GM12878 (cell line): ENCODE measurements around the gene CCDC12. TPM values are rescaled to one million over a fixed set of nuclear protein-coding genes. Genes with fewer than 3 reads are reported as not detected.

Experiments used
- BACH1 ChIP-seq: fragments of 450-650 bp; IDR thresholded peaks from 2 replicates; pipeline ENCODE4 v1.6.1; 2017; ENCODE audit warnings: mild to moderate bottlenecking, borderline replicate concordance
- CBFB ChIP-seq: IDR thresholded peaks from 2 replicates; pipeline ENCODE4 v1.6.1; 2016; ENCODE audit warnings: antibody characterized with exemption, low read depth
- CHD2 ChIP-seq: IDR thresholded peaks from 2 replicates; pipeline ENCODE4 v1.6.1; 2011; ENCODE audit warnings: low read depth, low read length, improper control_type of control experiment, borderline replicate concordance
- EED ChIP-seq: sonication (generic); IDR thresholded peaks from 2 replicates; pipeline ENCODE4 v1.6.1; 2016; ENCODE audit warnings: antibody characterized with exemption, low read depth
- FOXM1 ChIP-seq: IDR thresholded peaks from 2 replicates; pipeline ENCODE4 v1.6.1; 2012; ENCODE audit warnings: low read depth, mild to moderate bottlenecking, inconsistent platforms, low read length, moderate library complexity
- IKZF1 ChIP-seq: fragments of 450-650 bp; conservative IDR thresholded peaks from 2 replicates; pipeline ENCODE4 v1.6.1; 2017; ENCODE audit warnings: antibody characterized with exemption, mild to moderate bottlenecking
- KDM1A ChIP-seq: fragments of 200-600 bp; sonication (generic); IDR thresholded peaks from 2 replicates; pipeline ENCODE4 v1.6.1; 2016; ENCODE audit warnings: borderline replicate concordance
- MXI1 ChIP-seq: fragments of 150-350 bp; IDR thresholded peaks from 2 replicates; pipeline ENCODE4 v1.6.1; 2011; ENCODE audit warnings: low read depth, mild to moderate bottlenecking, inconsistent platforms, low read length, improper control_type of control experiment
- NBN ChIP-seq: fragments of 450-650 bp; IDR thresholded peaks from 2 replicates; pipeline ENCODE4 v1.6.1; 2016
- NFIC ChIP-seq: IDR thresholded peaks from 2 replicates; pipeline ENCODE4 v1.6.1; 2012; ENCODE audit warnings: low read depth, mild to moderate bottlenecking, inconsistent platforms, low read length, moderate library complexity
- PAX8 ChIP-seq: fragments of 450-650 bp; IDR thresholded peaks from 2 replicates; pipeline ENCODE4 v1.6.1; 2017; ENCODE audit warnings: mild to moderate bottlenecking, moderate library complexity
- POLR2AphosphoS2 ChIP-seq: IDR thresholded peaks from 2 replicates; pipeline ENCODE4 v1.6.1; 2011; ENCODE audit warnings: low read depth, mild to moderate bottlenecking, low read length, improper control_type of control experiment, moderate library complexity
- RUNX3 ChIP-seq: IDR thresholded peaks from 2 replicates; pipeline ENCODE4 v1.6.1; 2012; ENCODE audit warnings: low read length, inconsistent platforms
- SIN3A ChIP-seq: IDR thresholded peaks from 2 replicates; pipeline ENCODE4 v1.6.1; 2012; ENCODE audit warnings: low read depth, low read length, improper control_type of control experiment
- SREBF1 ChIP-seq: IDR thresholded peaks from 2 replicates; pipeline ENCODE4 v1.6.1; 2012; ENCODE audit warnings: mild to moderate bottlenecking, low read length
- YY1 ChIP-seq: IDR thresholded peaks from 2 replicates; pipeline ENCODE4 v1.6.1; 2011; ENCODE audit warnings: low read depth, mild to moderate bottlenecking, low read length
- polyA plus RNA-seq, 11 experiments: library from polyadenylated mRNA; depleted of rRNA in 4 of 11; unstranded in 6 of 11; stranded (reverse) in 5 of 11; fragments of >200 nt; fragmentation: Nextera tagmentation in 4 of 11; fragmentation: Illumina TruSeq in 1 of 11; extraction: Ambion mirVana in 4 of 11; extraction: Trizol in 1 of 11; gene quantifications; 1 replicate in 1 of 11; 2 replicates in 10 of 11; pipeline versions ENCODE4 v1.2.1 to v1.2.3, GENCODE V29; 2011 to 2016; ENCODE audit warnings: inconsistent platforms in 2 of 11, missing spikeins in 2 of 11, low read depth in 1 of 11
- total RNA-seq, 4 experiments: library from RNA; depleted of rRNA in 3 of 4; stranded (reverse); fragments of >200 nt in 3 of 4; fragmentation: Illumina TruSeq in 1 of 4; extraction: Trizol in 1 of 4; gene quantifications; 2 replicates each; pipeline versions ENCODE4 v1.2.1 to v1.2.3, GENCODE V29; 2013 to 2021
- TF ChIP-seq, protein P1 (sequence below): fragments of 450-650 bp; formaldehyde crosslinking; IDR thresholded peaks from 2 replicates; pipeline ENCODE4 v1.5.0; 2022; ENCODE audit warnings: mild to moderate bottlenecking, missing genetic modification characterization
- TF ChIP-seq, protein P2 (sequence below): fragments of 450-650 bp; IDR thresholded peaks from 2 replicates; pipeline ENCODE4 v1.6.1; 2017; ENCODE audit warnings: low read depth, mild to moderate bottlenecking, moderate library complexity
- TF ChIP-seq, protein P3 (sequence below): IDR thresholded peaks from 2 replicates; pipeline ENCODE4 v1.6.1; 2012; ENCODE audit warnings: low read depth, low read length, improper control_type of control experiment
- TF ChIP-seq, protein P4 (sequence below): IDR thresholded peaks from 2 replicates; pipeline ENCODE4 v1.6.1; 2012; ENCODE audit warnings: low read depth, low read length, improper control_type of control experiment
- TF ChIP-seq, protein P5 (sequence below): fragments of 150-350 bp; IDR thresholded peaks from 2 replicates; pipeline ENCODE4 v1.6.1; 2016; ENCODE audit warnings: low read depth, low read length

The CCDC12 gene
- total and polyA plus RNA-seq, 10 of the 15 experiments (the other 5 are each of a cell fraction or from before 2014, with no cell fraction given), result 9.2 to 91.4 (median 61.3) TPM

DNA sequence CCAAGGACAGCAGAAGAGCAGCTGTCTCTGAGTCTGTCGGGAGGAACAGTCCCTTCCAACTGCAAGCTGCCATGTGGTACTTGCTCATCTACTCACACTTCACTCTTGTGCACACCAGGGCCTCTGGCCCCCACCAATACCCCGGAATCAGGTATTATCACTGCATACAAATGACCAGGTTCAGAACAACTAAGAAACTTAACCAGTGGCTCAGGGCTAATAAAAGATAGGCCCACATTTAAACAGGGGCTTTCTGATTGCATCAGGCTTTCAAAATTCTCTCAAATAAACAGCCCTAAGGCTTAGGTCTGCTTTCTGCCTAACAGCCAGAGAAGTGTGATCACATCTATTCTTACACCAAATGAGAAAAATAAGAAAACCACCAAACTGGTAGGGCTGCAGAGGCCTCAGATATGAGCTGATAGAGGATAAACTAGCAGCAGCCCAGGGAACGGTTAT lies 20.7 kb downstream of the CCDC12 start (continued):
- TF ChIP-seq, protein P1, sequence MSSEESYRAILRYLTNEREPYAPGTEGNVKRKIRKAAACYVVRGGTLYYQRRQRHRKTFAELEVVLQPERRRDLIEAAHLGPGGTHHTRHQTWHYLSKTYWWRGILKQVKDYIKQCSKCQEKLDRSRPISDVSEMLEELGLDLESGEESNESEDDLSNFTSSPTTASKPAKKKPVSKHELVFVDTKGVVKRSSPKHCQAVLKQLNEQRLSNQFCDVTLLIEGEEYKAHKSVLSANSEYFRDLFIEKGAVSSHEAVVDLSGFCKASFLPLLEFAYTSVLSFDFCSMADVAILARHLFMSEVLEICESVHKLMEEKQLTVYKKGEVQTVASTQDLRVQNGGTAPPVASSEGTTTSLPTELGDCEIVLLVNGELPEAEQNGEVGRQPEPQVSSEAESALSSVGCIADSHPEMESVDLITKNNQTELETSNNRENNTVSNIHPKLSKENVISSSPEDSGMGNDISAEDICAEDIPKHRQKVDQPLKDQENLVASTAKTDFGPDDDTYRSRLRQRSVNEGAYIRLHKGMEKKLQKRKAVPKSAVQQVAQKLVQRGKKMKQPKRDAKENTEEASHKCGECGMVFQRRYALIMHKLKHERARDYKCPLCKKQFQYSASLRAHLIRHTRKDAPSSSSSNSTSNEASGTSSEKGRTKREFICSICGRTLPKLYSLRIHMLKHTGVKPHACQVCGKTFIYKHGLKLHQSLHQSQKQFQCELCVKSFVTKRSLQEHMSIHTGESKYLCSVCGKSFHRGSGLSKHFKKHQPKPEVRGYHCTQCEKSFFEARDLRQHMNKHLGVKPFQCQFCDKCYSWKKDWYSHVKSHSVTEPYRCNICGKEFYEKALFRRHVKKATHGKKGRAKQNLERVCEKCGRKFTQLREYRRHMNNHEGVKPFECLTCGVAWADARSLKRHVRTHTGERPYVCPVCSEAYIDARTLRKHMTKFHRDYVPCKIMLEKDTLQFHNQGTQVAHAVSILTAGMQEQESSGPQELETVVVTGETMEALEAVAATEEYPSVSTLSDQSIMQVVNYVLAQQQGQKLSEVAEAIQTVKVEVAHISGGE (CRISPR knock-in tag), result no peak
- TF ChIP-seq BACH1 (0 out of 2 replicates have a peak, but pooled peaks have one; percentile 28), RUNX3 (peak; percentile 64), EED (no peak), CBFB (no peak), FOXM1 (peak; percentile 47; the same call in 1 of the 2 replicates), YY1 (no peak), CHD2 (0 out of 2 replicates have a peak, but pooled peaks have one; percentile 23), NBN (0 out of 2 replicates have a peak, but pooled peaks have one; percentile 45), SIN3A (no peak), NFIC (peak; percentile 61; the same call in 1 of the 2 replicates), PAX8 (no peak), POLR2AphosphoS2 (no peak), MXI1 (0 out of 2 replicates have a peak, but pooled peaks have one; percentile 57), KDM1A (no peak), IKZF1 (peak; percentile 40; the same call in 1 of the 2 replicates), SREBF1 (no peak)
- TF ChIP-seq, protein P2, sequence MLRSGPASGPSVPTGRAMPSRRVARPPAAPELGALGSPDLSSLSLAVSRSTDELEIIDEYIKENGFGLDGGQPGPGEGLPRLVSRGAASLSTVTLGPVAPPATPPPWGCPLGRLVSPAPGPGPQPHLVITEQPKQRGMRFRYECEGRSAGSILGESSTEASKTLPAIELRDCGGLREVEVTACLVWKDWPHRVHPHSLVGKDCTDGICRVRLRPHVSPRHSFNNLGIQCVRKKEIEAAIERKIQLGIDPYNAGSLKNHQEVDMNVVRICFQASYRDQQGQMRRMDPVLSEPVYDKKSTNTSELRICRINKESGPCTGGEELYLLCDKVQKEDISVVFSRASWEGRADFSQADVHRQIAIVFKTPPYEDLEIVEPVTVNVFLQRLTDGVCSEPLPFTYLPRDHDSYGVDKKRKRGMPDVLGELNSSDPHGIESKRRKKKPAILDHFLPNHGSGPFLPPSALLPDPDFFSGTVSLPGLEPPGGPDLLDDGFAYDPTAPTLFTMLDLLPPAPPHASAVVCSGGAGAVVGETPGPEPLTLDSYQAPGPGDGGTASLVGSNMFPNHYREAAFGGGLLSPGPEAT, result peak; percentile 82
- TF ChIP-seq, protein P3, sequence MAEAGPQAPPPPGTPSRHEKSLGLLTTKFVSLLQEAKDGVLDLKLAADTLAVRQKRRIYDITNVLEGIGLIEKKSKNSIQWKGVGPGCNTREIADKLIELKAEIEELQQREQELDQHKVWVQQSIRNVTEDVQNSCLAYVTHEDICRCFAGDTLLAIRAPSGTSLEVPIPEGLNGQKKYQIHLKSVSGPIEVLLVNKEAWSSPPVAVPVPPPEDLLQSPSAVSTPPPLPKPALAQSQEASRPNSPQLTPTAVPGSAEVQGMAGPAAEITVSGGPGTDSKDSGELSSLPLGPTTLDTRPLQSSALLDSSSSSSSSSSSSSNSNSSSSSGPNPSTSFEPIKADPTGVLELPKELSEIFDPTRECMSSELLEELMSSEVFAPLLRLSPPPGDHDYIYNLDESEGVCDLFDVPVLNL, result no peak
- TF ChIP-seq, protein P4, sequence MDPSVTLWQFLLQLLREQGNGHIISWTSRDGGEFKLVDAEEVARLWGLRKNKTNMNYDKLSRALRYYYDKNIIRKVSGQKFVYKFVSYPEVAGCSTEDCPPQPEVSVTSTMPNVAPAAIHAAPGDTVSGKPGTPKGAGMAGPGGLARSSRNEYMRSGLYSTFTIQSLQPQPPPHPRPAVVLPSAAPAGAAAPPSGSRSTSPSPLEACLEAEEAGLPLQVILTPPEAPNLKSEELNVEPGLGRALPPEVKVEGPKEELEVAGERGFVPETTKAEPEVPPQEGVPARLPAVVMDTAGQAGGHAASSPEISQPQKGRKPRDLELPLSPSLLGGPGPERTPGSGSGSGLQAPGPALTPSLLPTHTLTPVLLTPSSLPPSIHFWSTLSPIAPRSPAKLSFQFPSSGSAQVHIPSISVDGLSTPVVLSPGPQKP, result no peak
- TF ChIP-seq, protein P5, sequence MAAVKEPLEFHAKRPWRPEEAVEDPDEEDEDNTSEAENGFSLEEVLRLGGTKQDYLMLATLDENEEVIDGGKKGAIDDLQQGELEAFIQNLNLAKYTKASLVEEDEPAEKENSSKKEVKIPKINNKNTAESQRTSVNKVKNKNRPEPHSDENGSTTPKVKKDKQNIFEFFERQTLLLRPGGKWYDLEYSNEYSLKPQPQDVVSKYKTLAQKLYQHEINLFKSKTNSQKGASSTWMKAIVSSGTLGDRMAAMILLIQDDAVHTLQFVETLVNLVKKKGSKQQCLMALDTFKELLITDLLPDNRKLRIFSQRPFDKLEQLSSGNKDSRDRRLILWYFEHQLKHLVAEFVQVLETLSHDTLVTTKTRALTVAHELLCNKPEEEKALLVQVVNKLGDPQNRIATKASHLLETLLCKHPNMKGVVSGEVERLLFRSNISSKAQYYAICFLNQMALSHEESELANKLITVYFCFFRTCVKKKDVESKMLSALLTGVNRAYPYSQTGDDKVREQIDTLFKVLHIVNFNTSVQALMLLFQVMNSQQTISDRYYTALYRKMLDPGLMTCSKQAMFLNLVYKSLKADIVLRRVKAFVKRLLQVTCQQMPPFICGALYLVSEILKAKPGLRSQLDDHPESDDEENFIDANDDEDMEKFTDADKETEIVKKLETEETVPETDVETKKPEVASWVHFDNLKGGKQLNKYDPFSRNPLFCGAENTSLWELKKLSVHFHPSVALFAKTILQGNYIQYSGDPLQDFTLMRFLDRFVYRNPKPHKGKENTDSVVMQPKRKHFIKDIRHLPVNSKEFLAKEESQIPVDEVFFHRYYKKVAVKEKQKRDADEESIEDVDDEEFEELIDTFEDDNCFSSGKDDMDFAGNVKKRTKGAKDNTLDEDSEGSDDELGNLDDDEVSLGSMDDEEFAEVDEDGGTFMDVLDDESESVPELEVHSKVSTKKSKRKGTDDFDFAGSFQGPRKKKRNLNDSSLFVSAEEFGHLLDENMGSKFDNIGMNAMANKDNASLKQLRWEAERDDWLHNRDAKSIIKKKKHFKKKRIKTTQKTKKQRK, result no peak
